GM12874 (cell line): ENCODE data around the gene EHMT2.

ENCODE experiments used
- TF ChIP-seq, protein P1 (sequence below): IDR thresholded peaks from 2 replicates; pipeline ENCODE4 v1.5.1; 2011; ENCODE audit warnings: low read depth, mild to moderate bottlenecking, control low read depth, low read length, moderate library complexity; ENCODE audit not compliant: insufficient read depth

EHMT2 gene

DNA sequence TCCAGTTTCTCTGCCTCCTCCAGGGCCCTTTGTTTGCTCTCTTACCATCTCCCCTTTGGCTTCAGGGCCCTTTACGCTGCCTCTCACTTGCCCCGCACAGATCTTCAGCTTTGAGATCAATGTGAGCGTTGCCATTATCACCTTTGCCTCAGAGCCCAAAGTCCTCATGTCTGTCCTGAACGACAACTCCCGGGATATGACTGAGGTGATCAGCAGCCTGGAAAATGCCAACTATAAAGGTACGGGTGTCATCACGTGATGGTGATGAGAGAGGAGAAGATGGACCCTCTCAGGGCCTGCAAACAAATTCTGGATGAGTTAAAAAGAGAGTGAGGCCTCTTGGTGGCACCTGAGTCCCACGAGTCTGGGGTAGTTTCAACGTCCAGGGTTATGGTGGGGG, 38.3 kb upstream of the EHMT2 start:
- TF ChIP-seq, protein P1, sequence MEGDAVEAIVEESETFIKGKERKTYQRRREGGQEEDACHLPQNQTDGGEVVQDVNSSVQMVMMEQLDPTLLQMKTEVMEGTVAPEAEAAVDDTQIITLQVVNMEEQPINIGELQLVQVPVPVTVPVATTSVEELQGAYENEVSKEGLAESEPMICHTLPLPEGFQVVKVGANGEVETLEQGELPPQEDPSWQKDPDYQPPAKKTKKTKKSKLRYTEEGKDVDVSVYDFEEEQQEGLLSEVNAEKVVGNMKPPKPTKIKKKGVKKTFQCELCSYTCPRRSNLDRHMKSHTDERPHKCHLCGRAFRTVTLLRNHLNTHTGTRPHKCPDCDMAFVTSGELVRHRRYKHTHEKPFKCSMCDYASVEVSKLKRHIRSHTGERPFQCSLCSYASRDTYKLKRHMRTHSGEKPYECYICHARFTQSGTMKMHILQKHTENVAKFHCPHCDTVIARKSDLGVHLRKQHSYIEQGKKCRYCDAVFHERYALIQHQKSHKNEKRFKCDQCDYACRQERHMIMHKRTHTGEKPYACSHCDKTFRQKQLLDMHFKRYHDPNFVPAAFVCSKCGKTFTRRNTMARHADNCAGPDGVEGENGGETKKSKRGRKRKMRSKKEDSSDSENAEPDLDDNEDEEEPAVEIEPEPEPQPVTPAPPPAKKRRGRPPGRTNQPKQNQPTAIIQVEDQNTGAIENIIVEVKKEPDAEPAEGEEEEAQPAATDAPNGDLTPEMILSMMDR, result no peak

DNA sequence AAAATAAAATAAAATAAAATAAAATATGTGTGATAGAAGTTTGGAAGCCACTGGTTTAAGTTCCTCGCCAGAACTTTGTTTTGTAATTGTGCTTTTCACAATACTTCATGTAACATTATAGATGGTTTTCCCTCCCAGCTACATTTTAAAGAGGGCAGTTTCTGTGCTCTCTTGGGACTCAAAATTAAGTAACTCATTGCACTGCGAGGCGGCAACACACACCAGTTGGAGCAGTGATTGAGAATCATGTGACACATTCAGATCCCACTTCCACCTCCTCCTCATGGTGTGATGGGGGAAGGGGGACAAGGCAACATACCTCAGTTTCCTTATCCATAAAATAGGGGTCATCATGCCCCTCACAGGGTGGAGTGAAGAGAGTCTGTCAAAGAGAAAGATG, 37.5 kb upstream of the EHMT2 start:
- TF ChIP-seq, protein P1, result no peak

DNA sequence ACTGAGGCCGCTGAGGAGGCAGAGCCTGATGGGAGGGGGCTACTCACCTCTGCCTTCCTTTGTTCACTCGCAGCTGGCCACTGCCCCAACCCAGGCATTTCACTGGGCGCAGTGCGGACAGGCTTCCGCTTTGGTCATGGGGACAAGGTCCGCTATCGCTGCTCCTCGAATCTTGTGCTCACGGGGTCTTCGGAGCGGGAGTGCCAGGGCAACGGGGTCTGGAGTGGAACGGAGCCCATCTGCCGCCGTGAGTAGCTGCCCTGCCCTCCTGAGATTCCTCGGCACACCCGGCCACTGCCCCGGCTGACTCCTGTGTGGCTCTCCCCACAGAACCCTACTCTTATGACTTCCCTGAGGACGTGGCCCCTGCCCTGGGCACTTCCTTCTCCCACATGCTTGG, 36.0 kb upstream of the EHMT2 start:
- TF ChIP-seq, protein P1, result no peak

DNA sequence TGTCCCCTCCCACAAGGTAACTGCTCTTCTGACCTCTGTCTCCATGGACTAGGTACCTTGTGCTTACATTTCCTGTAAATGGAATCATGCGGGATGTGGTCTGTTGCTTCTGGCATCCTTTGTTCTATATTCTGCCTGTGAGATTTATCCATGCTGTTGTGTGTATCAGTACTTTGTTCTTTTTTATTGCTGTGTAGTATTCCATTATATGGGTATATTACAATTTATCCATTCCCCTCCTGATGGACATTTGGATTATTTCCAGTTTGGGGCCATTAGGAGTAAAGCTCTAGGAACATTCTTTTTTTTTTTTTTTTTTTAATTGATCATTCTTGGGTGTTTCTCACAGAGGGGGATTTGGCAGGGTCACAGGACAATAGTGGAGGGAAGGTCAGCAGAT, 33.5 kb upstream of the EHMT2 start:
- TF ChIP-seq, protein P1, result no peak

DNA sequence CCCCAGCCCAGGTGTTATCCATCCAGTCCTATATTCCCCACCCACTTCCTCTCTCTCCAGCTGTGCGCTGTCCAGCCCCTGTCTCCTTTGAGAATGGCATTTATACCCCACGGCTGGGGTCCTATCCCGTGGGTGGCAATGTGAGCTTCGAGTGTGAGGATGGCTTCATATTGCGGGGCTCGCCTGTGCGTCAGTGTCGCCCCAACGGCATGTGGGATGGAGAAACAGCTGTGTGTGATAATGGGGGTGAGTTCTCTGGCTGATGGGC, 31.1 kb upstream of the EHMT2 start:
- TF ChIP-seq, protein P1, result no peak

DNA sequence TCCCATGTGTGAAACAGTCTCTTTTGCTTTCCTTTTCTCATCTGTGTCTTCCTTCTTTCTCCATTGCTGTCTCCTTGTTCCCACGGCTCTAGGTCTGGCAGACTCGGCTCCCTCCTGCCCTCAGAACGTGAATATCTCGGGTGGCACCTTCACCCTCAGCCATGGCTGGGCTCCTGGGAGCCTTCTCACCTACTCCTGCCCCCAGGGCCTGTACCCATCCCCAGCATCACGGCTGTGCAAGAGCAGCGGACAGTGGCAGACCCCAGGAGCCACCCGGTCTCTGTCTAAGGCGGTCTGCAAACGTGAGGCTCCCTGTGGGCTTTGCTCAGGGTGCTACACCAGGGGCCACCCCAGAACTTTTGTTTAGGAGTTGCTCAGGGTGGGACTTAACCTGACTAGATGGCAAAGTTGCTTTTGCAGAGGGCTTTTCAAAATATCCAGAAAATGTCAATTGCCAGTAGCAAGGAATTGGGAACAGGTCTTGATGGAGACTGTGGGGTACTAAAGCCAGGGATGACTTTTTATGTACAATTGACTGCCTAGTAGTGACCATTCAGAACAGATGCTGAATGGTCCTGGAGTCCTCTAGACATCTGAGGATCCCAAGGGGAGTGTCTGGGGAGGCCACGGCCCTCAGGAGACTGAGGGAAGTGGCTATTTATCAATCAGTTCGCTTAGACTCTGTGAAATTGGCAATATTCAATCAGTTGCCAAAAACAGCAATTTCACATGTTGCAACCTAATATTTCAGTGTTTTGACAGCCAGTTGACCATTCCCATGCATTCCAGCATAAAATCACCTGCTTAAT, 30.6 kb upstream of the EHMT2 start:
- TF ChIP-seq, protein P1, result no peak

DNA sequence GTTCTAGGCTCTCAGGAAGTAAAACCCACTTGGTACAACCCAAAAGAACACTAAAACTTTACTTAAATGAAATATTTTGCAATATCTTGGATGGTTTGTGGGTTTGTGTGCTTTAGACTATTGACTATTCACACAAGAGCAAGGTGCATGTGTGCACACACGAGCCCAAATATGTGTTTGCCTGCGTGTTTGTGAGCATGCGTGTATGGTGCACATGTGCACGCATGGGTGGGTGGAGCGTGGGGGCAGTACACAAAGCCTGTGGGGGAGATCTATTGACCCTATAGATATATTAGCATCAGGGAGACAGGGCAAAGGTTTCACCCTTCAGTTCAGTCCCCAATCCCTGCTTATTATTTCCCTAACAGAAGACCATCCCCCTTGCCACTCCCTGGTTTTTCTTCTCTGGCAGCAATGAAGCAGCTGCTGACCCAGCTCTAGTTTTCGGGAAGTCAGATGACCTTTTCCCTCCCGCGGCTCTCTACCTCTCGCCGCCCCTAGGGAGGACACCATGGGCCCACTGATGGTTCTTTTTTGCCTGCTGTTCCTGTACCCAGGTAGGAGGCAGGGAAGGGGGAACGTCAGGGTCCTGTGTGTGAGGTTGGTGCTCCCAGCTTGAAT, 29.9 kb upstream of the EHMT2 start, which contains the start of gene C2:
Gene C2 (plus strand): TSS at position 476 of the 621 bp plus-strand sequence. CDS start 36 bp downstream, at position 512.
- TF ChIP-seq, protein P1, result no peak
